ENCODE measurements around the gene LIPG. TPM values are rescaled to one million over a fixed set of nuclear protein-coding genes. Genes with fewer than 3 reads are reported as not detected.

The LIPG gene
- total and polyA plus RNA-seq, 2 donors, result 1.8 to 4.2 TPM

GRCh38 chr18:49537232-49537896, 24.5 kb upstream of the LIPG start:
- Histone ChIP-seq H3K27ac (ENCODE audit: low read depth in 1 of 2, low read length in 1 of 2) (no peak overlapping the region), H3K36me3 (ENCODE audit: control insufficient read depth in 2 of 2, insufficient read depth in 2 of 2, low read length in 1 of 2) (no peaks in the 10 kb centered on the region), H3K4me1 (ENCODE audit: control insufficient read depth in 2 of 2, insufficient read depth in 2 of 2, low read length in 2 of 2) (no peaks in the 10 kb centered on the region), H3K27me3 (ENCODE audit: control insufficient read depth in 2 of 2, insufficient read depth in 1 of 2, low read length in 1 of 2) (no peaks in the 10 kb centered on the region), H3K9me3 (ENCODE audit: control insufficient read depth in 2 of 2, insufficient read depth in 1 of 2, low read length in 1 of 2) (no peaks in the 10 kb centered on the region), H3K4me3 (ENCODE audit: low read length in 2 of 2) (no peak overlapping the region)
- 91% methylated on average over 6 of the region's 6 CpGs for WGBS
- DNase-seq (ENCODE audit: low read depth in 6 of 9, low spot score in 9 of 9), result no peak

- H3K36me3 ChIP-seq (ENCODE audit: control insufficient read depth in 2 of 2, insufficient read depth in 2 of 2, low read length in 1 of 2), result no peaks in the 10 kb centered on the region
- H3K9me3 ChIP-seq (ENCODE audit: control insufficient read depth in 2 of 2, insufficient read depth in 1 of 2, low read length in 1 of 2), result no peaks in the 10 kb centered on the region
- no peaks in the 10 kb centered on the region for H3K27me3 ChIP-seq (ENCODE audit: control insufficient read depth in 2 of 2, insufficient read depth in 1 of 2, low read length in 1 of 2)
- H3K4me3 ChIP-seq (ENCODE audit: low read length in 2 of 2), result no peak overlapping the region
- no peaks in the 10 kb centered on the region for H3K4me1 ChIP-seq (ENCODE audit: control insufficient read depth in 2 of 2, insufficient read depth in 2 of 2, low read length in 2 of 2)
- 97% methylated on average over 5 of the region's 5 CpGs for WGBS
- H3K27ac ChIP-seq (ENCODE audit: low read depth in 1 of 2, low read length in 1 of 2), result no peak overlapping the region
- DNase-seq (ENCODE audit: low read depth in 6 of 9, low spot score in 9 of 9), result no peak
These were observed 17.5 kb upstream of the LIPG start for GRCh38 chr18:49544362-49544761.

- Histone ChIP-seq H3K4me1 (ENCODE audit: control insufficient read depth in 2 of 2, insufficient read depth in 2 of 2, low read length in 2 of 2) (no peaks in the 10 kb centered on the region), H3K9me3 (ENCODE audit: control insufficient read depth in 2 of 2, insufficient read depth in 1 of 2, low read length in 1 of 2) (no peaks in the 10 kb centered on the region)
- 97% methylated on average over 1 of the region's 1 CpG for WGBS
These were observed 15.6 kb upstream of the LIPG start for GRCh38 chr18:49546278-49546677.

GRCh38 chr18:49546719-49547273, 15.1 kb upstream of the LIPG start:
- no peak for DNase-seq (ENCODE audit: low read depth in 6 of 9, low spot score in 9 of 9)
- WGBS, result 91% methylated on average over 5 of the region's 5 CpGs
- H3K27me3 ChIP-seq (ENCODE audit: control insufficient read depth in 2 of 2, insufficient read depth in 1 of 2, low read length in 1 of 2), result peaks cover 0 to 2% of the 10 kb centered on the region in 2 donors
- no peak overlapping the region for H3K4me3 ChIP-seq (ENCODE audit: low read length in 2 of 2)
- no peak overlapping the region for H3K27ac ChIP-seq (ENCODE audit: low read depth in 1 of 2, low read length in 1 of 2)
- no peaks in the 10 kb centered on the region for H3K4me1 ChIP-seq (ENCODE audit: control insufficient read depth in 2 of 2, insufficient read depth in 2 of 2, low read length in 2 of 2)
- H3K9me3 ChIP-seq (ENCODE audit: control insufficient read depth in 2 of 2, insufficient read depth in 1 of 2, low read length in 1 of 2), result no peaks in the 10 kb centered on the region
- no peaks in the 10 kb centered on the region for H3K36me3 ChIP-seq (ENCODE audit: control insufficient read depth in 2 of 2, insufficient read depth in 2 of 2, low read length in 1 of 2)

More at GRCh38 chr18:49546278-49546677, 15.6 kb upstream of the LIPG start:
- H3K27ac ChIP-seq (ENCODE audit: low read depth in 1 of 2, low read length in 1 of 2), result no peak overlapping the region
- peaks cover 0 to 2% of the 10 kb centered on the region in 2 donors for H3K27me3 ChIP-seq (ENCODE audit: control insufficient read depth in 2 of 2, insufficient read depth in 1 of 2, low read length in 1 of 2)
- no peak overlapping the region for H3K4me3 ChIP-seq (ENCODE audit: low read length in 2 of 2)
- no peak for DNase-seq (ENCODE audit: low read depth in 6 of 9, low spot score in 9 of 9)
- no peaks in the 10 kb centered on the region for H3K36me3 ChIP-seq (ENCODE audit: control insufficient read depth in 2 of 2, insufficient read depth in 2 of 2, low read length in 1 of 2)

GRCh38 chr18:49547701-49548100, 14.2 kb upstream of the LIPG start:
- no peaks in the 10 kb centered on the region for H3K4me1 ChIP-seq (ENCODE audit: control insufficient read depth in 2 of 2, insufficient read depth in 2 of 2, low read length in 2 of 2)
- 74% methylated on average over 1 of the region's 1 CpG for WGBS
- H3K27me3 ChIP-seq (ENCODE audit: control insufficient read depth in 2 of 2, insufficient read depth in 1 of 2, low read length in 1 of 2), result peaks cover 0 to 2% of the 10 kb centered on the region in 2 donors

GRCh38 chr18:49548229-49548636, 13.6 kb upstream of the LIPG start:
- Histone ChIP-seq H3K4me3 (ENCODE audit: low read length in 2 of 2) (no peak overlapping the region), H3K36me3 (ENCODE audit: control insufficient read depth in 2 of 2, insufficient read depth in 2 of 2, low read length in 1 of 2) (no peaks in the 10 kb centered on the region), H3K9me3 (ENCODE audit: control insufficient read depth in 2 of 2, insufficient read depth in 1 of 2, low read length in 1 of 2) (no peaks in the 10 kb centered on the region), H3K4me1 (ENCODE audit: control insufficient read depth in 2 of 2, insufficient read depth in 2 of 2, low read length in 2 of 2) (no peaks in the 10 kb centered on the region), H3K27ac (ENCODE audit: low read depth in 1 of 2, low read length in 1 of 2) (no peak overlapping the region), H3K27me3 (ENCODE audit: control insufficient read depth in 2 of 2, insufficient read depth in 1 of 2, low read length in 1 of 2) (peaks cover 0 to 2% of the 10 kb centered on the region in 2 donors)
- no peak for DNase-seq (ENCODE audit: low read depth in 6 of 9, low spot score in 9 of 9)
- 95% methylated on average over 1 of the region's 1 CpG for WGBS

More at GRCh38 chr18:49547701-49548100, 14.2 kb upstream of the LIPG start:
- Histone ChIP-seq H3K9me3 (ENCODE audit: control insufficient read depth in 2 of 2, insufficient read depth in 1 of 2, low read length in 1 of 2) (no peaks in the 10 kb centered on the region), H3K4me3 (ENCODE audit: low read length in 2 of 2) (no peak overlapping the region), H3K27ac (ENCODE audit: low read depth in 1 of 2, low read length in 1 of 2) (no peak overlapping the region), H3K36me3 (ENCODE audit: control insufficient read depth in 2 of 2, insufficient read depth in 2 of 2, low read length in 1 of 2) (no peaks in the 10 kb centered on the region)
- DNase-seq (ENCODE audit: low read depth in 6 of 9, low spot score in 9 of 9), result no peak

- H3K9me3 ChIP-seq (ENCODE audit: control insufficient read depth in 2 of 2, insufficient read depth in 1 of 2, low read length in 1 of 2), result no peaks in the 10 kb centered on the region
- H3K27me3 ChIP-seq (ENCODE audit: control insufficient read depth in 2 of 2, insufficient read depth in 1 of 2, low read length in 1 of 2), result peaks cover 0 to 4% of the 10 kb centered on the region in 2 donors
- no peak overlapping the region for H3K4me3 ChIP-seq (ENCODE audit: low read length in 2 of 2)
- no peak for DNase-seq (ENCODE audit: low read depth in 6 of 9, low spot score in 9 of 9)
- H3K27ac ChIP-seq (ENCODE audit: low read depth in 1 of 2, low read length in 1 of 2), result no peak overlapping the region
- H3K4me1 ChIP-seq (ENCODE audit: control insufficient read depth in 2 of 2, insufficient read depth in 2 of 2, low read length in 2 of 2), result no peaks in the 10 kb centered on the region
- no peaks in the 10 kb centered on the region for H3K36me3 ChIP-seq (ENCODE audit: control insufficient read depth in 2 of 2, insufficient read depth in 2 of 2, low read length in 1 of 2)
- WGBS, result 94% methylated on average over 6 of the region's 6 CpGs
These were observed 11.1 kb upstream of the LIPG start for GRCh38 chr18:49550621-49551339.

- no peak for DNase-seq (ENCODE audit: low read depth in 6 of 9, low spot score in 9 of 9)
- Histone ChIP-seq H3K36me3 (ENCODE audit: control insufficient read depth in 2 of 2, insufficient read depth in 2 of 2, low read length in 1 of 2) (no peaks in the 10 kb centered on the region), H3K4me1 (ENCODE audit: control insufficient read depth in 2 of 2, insufficient read depth in 2 of 2, low read length in 2 of 2) (no peaks in the 10 kb centered on the region), H3K4me3 (ENCODE audit: low read length in 2 of 2) (no peak overlapping the region), H3K27me3 (ENCODE audit: control insufficient read depth in 2 of 2, insufficient read depth in 1 of 2, low read length in 1 of 2) (peaks cover 0 to 4% of the 10 kb centered on the region in 2 donors), H3K9me3 (ENCODE audit: control insufficient read depth in 2 of 2, insufficient read depth in 1 of 2, low read length in 1 of 2) (no peaks in the 10 kb centered on the region), H3K27ac (ENCODE audit: low read depth in 1 of 2, low read length in 1 of 2) (no peak overlapping the region)
- 94% methylated on average over 4 of the region's 4 CpGs for WGBS
These were observed 8.9 kb upstream of the LIPG start for GRCh38 chr18:49553003-49553402.

- WGBS, result 91% methylated on average over 4 of the region's 4 CpGs
- H3K4me3 ChIP-seq (ENCODE audit: low read length in 2 of 2), result no peak overlapping the region
These were observed 6.2 kb upstream of the LIPG start for GRCh38 chr18:49555641-49556040.

More at GRCh38 chr18:49555641-49556040, 6.2 kb upstream of the LIPG start:
- H3K9me3 ChIP-seq (ENCODE audit: control insufficient read depth in 2 of 2, insufficient read depth in 1 of 2, low read length in 1 of 2), result no peaks in the 10 kb centered on the region
- DNase-seq (ENCODE audit: low read depth in 6 of 9, low spot score in 9 of 9), result no peak
- H3K36me3 ChIP-seq (ENCODE audit: control insufficient read depth in 2 of 2, insufficient read depth in 2 of 2, low read length in 1 of 2), result no peaks in the 10 kb centered on the region
- H3K4me1 ChIP-seq (ENCODE audit: control insufficient read depth in 2 of 2, insufficient read depth in 2 of 2, low read length in 2 of 2), result no peaks in the 10 kb centered on the region
- H3K27ac ChIP-seq (ENCODE audit: low read depth in 1 of 2, low read length in 1 of 2), result no peak overlapping the region
- peaks cover 19 to 22% of the 10 kb centered on the region in 2 donors for H3K27me3 ChIP-seq (ENCODE audit: control insufficient read depth in 2 of 2, insufficient read depth in 1 of 2, low read length in 1 of 2)

Data from thymus (tissue), 11 donors.